NCI-H774 (cell line): ENCODE data around the gene ADK.
"Not testable (repeated sequence)": the region's sequence is repeated elsewhere in the genome, so short reads cannot be mapped to it uniquely, and the experiment has no call there.

Experiments used
- DNase-seq: peaks from one replicate; lab custom pipeline; 2025; lab: John Stamatoyannopoulos, UW

Gene ADK

GRCh38 chr10:74150990-74151878 lies at the start of gene ADK:
Gene ADK (plus strand): TSS chr10:74151221. CDS start chr10:74151279, 58 bp downstream.
- peak; percentile 96 for DNase-seq

DNA sequence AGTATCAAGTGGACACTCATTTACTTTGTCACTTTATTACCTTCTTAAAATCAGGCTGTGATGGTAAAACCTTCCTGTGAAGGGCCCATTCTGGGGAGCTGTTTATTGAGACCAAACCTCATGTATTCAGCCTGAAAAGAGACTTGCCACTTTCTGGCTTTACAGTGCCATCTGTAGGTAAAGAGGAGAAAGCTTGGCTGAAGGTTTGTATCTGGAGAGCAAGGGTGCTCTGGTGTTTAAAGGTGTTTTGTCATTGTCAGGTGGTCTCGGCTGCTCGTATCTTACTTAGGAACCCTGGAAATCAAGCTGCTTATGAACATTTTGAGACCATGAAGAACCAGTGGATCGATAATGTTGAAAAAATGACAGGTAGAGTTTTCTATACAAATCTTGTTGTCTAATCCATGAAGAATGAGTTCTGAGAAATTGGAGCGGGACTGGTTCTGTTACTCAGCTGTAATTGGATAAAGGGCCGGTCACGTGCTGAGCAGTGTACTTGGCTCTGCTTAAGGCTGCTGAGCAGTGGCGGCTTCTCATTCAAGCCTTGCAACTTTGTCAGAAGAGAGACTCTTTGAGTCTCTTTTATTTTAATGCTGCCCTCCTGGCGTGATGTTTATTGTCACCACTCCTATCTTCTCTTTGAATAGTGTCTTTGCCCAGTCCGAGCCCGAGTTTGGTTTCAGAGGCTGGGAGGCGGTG lies 47.3 kb upstream of the ADK start:
- no peak for DNase-seq

DNA sequence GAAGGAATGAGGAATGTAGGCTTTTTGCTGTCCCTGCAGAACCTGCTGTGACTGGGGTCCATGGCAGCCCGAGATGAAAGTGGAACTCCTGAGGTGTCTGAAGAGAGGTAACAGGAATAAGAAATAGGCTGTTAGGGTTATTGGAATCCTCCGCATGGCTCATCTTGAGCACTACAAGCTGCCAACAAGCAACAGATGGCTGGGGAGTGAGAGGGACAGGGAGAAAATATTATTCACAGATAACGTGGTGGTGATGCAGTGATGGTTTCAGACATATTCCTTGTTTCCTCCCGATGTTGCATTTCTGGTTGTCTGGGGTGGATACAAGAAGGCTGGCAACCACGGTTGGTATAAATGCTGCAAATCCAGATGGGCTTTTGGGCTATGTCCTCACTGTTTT lies 46.5 kb upstream of the ADK start:
- DNase-seq: no peak

DNA sequence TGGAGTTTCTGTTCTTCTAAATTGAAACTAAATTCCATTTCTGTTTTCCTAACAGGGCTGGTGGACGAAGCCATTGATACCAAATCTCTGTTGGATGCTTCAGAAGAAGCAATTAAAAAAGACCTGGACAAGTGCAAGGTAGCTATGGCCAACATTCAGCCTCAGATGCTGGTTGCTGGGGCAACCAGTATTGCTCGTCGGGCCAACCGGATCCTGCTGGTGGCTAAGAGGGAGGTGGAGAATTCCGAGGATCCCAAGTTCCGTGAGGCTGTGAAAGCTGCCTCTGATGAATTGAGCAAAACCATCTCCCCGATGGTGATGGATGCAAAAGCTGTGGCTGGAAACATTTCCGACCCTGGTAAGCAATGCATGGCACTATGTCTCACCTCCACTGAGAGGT lies 46.0 kb upstream of the ADK start:
- no peak for DNase-seq

GRCh38 chr10:74107391-74107790 lies 43.6 kb upstream of the ADK start:
- DNase-seq: no peak

GRCh38 chr10:74109452-74109851 lies 41.6 kb upstream of the ADK start:
- no peak for DNase-seq

DNA sequence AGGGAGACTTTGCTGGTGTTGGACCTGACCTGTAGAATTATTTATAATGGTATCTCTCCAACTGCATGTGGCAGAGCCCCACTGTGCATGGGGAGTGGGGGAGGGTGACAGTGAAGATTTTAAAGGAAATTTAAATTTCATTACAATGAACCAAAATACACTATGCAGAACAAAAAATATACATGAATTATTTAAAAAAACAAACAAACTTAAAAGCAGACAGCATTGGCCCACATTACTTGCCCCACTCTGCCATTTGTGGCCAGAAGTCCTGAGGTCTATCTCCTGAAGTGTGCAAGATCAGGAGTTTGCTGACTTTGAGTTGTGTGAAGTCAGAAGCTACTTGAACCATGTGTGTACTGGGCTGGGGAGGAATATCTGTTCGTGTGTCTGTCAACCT lies 40.9 kb upstream of the ADK start:
- DNase-seq: no peak

DNA sequence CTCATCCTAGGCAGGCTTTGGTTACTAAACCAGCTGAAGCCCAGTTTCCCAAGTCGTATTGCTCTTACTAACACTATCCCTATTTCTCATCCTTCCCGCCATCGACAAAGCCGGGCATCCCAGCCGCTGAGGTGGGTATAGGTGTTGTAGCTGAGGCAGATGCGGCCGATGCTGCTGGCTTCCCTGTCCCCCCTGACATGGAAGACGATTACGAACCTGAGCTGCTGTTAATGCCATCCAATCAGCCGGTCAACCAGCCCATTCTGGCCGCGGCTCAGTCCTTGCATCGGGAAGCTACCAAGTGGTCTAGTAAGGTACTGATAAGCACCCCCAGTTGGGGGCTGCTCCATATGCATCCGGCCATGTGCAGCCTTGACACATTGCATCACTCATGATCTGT lies 39.2 kb upstream of the ADK start:
- DNase-seq: no peak

GRCh38 chr10:74113546-74113945 lies 37.5 kb upstream of the ADK start:
- DNase-seq: no peak

- no peak for DNase-seq
These were observed 37.0 kb upstream of the ADK start for GRCh38 chr10:74114041-74114448.

- no peak for DNase-seq
These were observed 33.3 kb upstream of the ADK start for GRCh38 chr10:74117738-74118137.

DNA sequence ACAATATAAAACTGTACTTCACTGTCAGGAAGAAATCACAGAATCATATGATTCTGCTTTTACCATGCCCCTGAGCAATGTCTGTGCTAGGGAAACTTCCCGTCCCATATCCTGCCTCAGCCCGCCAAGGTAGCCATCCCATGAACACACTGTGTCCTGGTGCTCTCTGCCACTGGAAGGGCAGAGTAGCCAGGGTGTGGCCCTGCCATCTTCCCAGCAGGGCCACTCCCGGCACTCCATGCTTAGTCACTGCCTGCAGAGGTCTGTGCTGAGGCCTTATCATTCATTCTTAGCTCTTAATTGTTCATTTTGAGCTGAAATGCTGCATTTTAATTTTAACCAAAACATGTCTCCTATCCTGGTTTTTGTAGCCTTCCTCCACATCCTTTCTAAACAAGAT lies 32.2 kb upstream of the ADK start:
- no peak for DNase-seq

GRCh38 chr10:74120911-74121310 lies 30.1 kb upstream of the ADK start:
- no peak for DNase-seq

GRCh38 chr10:74121368-74121767 lies 29.7 kb upstream of the ADK start:
- no peak for DNase-seq

- DNase-seq: no peak
These were observed 29.0 kb upstream of the ADK start for GRCh38 chr10:74122060-74122459.

DNA sequence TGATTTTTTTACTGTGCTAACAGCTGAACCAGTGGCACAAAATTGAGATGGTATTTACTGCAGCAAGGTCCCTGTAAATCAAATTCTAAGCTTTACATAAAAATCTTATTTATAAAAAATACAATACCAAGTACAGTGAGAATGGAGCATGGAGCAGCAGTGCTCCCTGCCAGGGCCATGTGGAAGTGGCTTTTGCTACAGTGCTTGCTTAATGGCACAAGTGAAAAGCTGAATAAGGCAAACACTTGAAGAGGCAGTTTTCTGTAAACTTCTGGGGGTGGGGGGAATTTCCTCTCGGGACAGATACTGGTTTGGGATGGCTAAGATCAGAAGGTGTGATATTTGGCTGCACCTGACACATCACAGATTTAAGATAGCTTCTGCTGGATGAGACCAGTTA lies 27.9 kb upstream of the ADK start:
- DNase-seq: no peak

- DNase-seq: no peak
These were observed 16.8 kb upstream of the ADK start for GRCh38 chr10:74133923-74134820.

GRCh38 chr10:74135452-74135851 lies 15.6 kb upstream of the ADK start:
- no peak for DNase-seq

- DNase-seq: no peak
These were observed 13.0 kb upstream of the ADK start for GRCh38 chr10:74137992-74138391.

- DNase-seq: not testable (repeated sequence)
These were observed 12.4 kb upstream of the ADK start for GRCh38 chr10:74138596-74138995.

DNA sequence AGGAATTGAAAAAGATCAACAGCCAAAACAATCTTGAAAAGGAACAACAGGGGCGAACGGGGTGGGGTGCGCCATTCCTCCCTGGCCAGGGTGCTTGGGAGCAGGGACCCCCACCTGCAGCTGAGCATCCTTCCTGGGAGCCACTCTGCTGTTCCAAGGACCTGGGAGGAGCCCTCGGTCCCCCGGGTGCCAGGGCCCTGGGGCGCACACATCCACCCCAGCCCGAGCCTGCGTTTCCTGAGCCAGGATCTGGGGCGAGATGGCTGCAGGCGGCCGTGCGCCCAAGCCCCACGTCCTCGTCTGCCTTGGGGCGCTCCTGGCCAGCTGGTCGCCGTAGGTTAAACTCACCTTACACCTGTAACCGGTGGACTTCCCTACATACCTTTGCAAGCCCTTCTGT lies 11.0 kb upstream of the ADK start:
- DNase-seq: no peak

DNA sequence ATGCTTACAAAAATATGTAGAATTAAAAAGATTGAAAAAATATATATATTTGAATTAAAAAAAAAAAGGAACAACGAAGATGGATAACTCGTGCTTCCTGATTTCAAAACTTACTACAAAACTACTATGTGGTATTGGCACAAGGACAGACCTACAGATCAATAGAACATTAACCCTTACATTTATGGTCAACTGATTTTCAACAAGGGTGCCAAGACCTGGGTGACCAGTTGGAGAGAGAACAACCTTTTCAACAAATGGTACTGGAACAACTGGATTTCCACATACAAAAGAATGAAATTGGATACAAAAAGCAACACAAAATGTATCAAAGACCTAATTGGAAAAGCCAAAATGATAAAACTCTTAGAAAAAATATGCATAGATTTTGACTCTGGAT lies 10.5 kb upstream of the ADK start:
- DNase-seq: no peak
